HG03139 (cell line): ENCODE data around the gene INAFM2.

ENCODE experiments used
- ATAC-seq: cut with Tn5 transposase; IDR thresholded peaks from one replicate; pipeline ENCODE4 v1.9.1; 2021; ENCODE audit not compliant: unreplicated experiment

INAFM2 gene

GRCh38 chr15:40287505-40287904, 36.0 kb upstream of the INAFM2 start:
- ATAC-seq: no peak

- ATAC-seq: no peak
Measured at GRCh38 chr15:40287968-40288367, 35.5 kb upstream of the INAFM2 start.

GRCh38 chr15:40289140-40289775, 34.2 kb upstream of the INAFM2 start:
- no peak for ATAC-seq

GRCh38 chr15:40290545-40290917, 33.0 kb upstream of the INAFM2 start:
- ATAC-seq: no peak

- ATAC-seq: no peak
Measured at GRCh38 chr15:40290918-40291574, 32.4 kb upstream of the INAFM2 start.

- no peak for ATAC-seq
Measured at GRCh38 chr15:40292246-40292645, 31.2 kb upstream of the INAFM2 start.

GRCh38 chr15:40293006-40293405, 30.5 kb upstream of the INAFM2 start:
- ATAC-seq: no peak

- no peak for ATAC-seq
Measured at GRCh38 chr15:40293905-40294895, 29.3 kb upstream of the INAFM2 start.

GRCh38 chr15:40295297-40295696, 28.2 kb upstream of the INAFM2 start:
- no peak for ATAC-seq

- no peak for ATAC-seq
Measured at GRCh38 chr15:40295877-40296560, 27.5 kb upstream of the INAFM2 start.

- ATAC-seq: no peak
Measured at GRCh38 chr15:40296561-40297230, 26.8 kb upstream of the INAFM2 start.

- ATAC-seq: no peak
Measured at GRCh38 chr15:40297356-40297755, 26.1 kb upstream of the INAFM2 start.

GRCh38 chr15:40298216-40298935, 25.1 kb upstream of the INAFM2 start:
- ATAC-seq: no peak

GRCh38 chr15:40300367-40300766, 23.1 kb upstream of the INAFM2 start:
- no peak for ATAC-seq

GRCh38 chr15:40300771-40301170, 22.7 kb upstream of the INAFM2 start:
- no peak for ATAC-seq

GRCh38 chr15:40301467-40302179, 21.9 kb upstream of the INAFM2 start:
- no peak for ATAC-seq

GRCh38 chr15:40302288-40302886, 21.1 kb upstream of the INAFM2 start:
- ATAC-seq: no peak

- ATAC-seq: no peak
Measured at GRCh38 chr15:40302981-40303380, 20.5 kb upstream of the INAFM2 start.

- ATAC-seq: no peak
Measured at GRCh38 chr15:40303576-40303975, 19.9 kb upstream of the INAFM2 start.
